CD4-positive, alpha-beta T cell treated with Interleukin-21 for 1 hour (primary cell): ENCODE results near the gene PTPRJ.
A peak's percentile ranks its signal among the peaks of the same experiment; 100 is the strongest.
"Not testable (repeated sequence)": the region's sequence is repeated elsewhere in the genome, so short reads cannot be mapped to it uniquely, and the experiment has no call there.

Experiments
- DNase-seq: peaks from one replicate; pipeline ENCODE4 v3.0.0-alpha.2; 2020

The PTPRJ gene

GRCh38 chr11:47980088-47980906 is at the start of gene PTPRJ:
Gene PTPRJ, plus strand, starts transcription at chr11:47980559. Its CDS starts 354 bp downstream, at chr11:47980913.
- peak; percentile 73 for DNase-seq

- no peak for DNase-seq
These were observed 47.8 kb upstream of the PTPRJ start for GRCh38 chr11:47932544-47932943.

- not testable (repeated sequence) for DNase-seq
These were observed 46.6 kb upstream of the PTPRJ start for GRCh38 chr11:47933797-47934196.

GRCh38 chr11:47938791-47939560 is 41.4 kb upstream of the PTPRJ start:
- no peak for DNase-seq

- no peak for DNase-seq
These were observed 39.3 kb upstream of the PTPRJ start for GRCh38 chr11:47940904-47941649.

- DNase-seq = no peak
These were observed 38.3 kb upstream of the PTPRJ start for GRCh38 chr11:47941907-47942558.

- DNase-seq = no peak
These were observed 36.4 kb upstream of the PTPRJ start for GRCh38 chr11:47943721-47944586.

GRCh38 chr11:47944632-47945031 is 35.7 kb upstream of the PTPRJ start:
- no peak for DNase-seq

- no peak for DNase-seq
These were observed 33.4 kb upstream of the PTPRJ start for GRCh38 chr11:47946682-47947559.

GRCh38 chr11:47948137-47948536 is 32.2 kb upstream of the PTPRJ start:
- no peak for DNase-seq

- DNase-seq = not testable (repeated sequence)
These were observed 31.2 kb upstream of the PTPRJ start for GRCh38 chr11:47949001-47949675.

GRCh38 chr11:47950396-47950795 is 30.0 kb upstream of the PTPRJ start:
- DNase-seq = peak; percentile 71

GRCh38 chr11:47951504-47951903 is 28.9 kb upstream of the PTPRJ start:
- DNase-seq = not testable (repeated sequence)

GRCh38 chr11:47955061-47955755 is 25.2 kb upstream of the PTPRJ start:
- peak; percentile 28 for DNase-seq

- no peak for DNase-seq
These were observed 20.3 kb upstream of the PTPRJ start for GRCh38 chr11:47960015-47960414.

GRCh38 chr11:47961383-47961782 is 19.0 kb upstream of the PTPRJ start:
- DNase-seq = no peak

- DNase-seq = no peak
These were observed 15.8 kb upstream of the PTPRJ start for GRCh38 chr11:47964546-47964945.

GRCh38 chr11:47967577-47968525 is 12.5 kb upstream of the PTPRJ start:
- DNase-seq = no peak
